Neural cell (in vitro differentiated cells): ENCODE results near the gene TCF4. TPM values are rescaled to one million over a fixed set of nuclear protein-coding genes. Genes with fewer than 3 reads are reported as not detected.

ENCODE experiments used
- H2AFZ ChIP-seq: fragments of 200-600, 300-800 bp; sonication (generic), shearing (Covaris generic); 2 replicates; pipeline ENCODE4 v1.6.0; 2014; ENCODE audit warnings: low read depth, mild to moderate bottlenecking, antibody characterized with exemption, low read length, moderate library complexity
- H3F3A ChIP-seq: fragments of 200-600 bp; shearing (Covaris generic); 2 replicates; pipeline ENCODE4 v1.6.1; 2016; ENCODE audit warnings: mild to moderate bottlenecking, moderate library complexity, mixed read lengths, antibody characterized with exemption, low read length; ENCODE audit not compliant: insufficient read depth, poor library complexity, severe bottlenecking
- H3K27ac ChIP-seq: fragments of 200-600, 300-800 bp; sonication (generic), shearing (Covaris generic); 2 replicates; pipeline ENCODE4 v1.5.1; 2014; ENCODE audit warnings: mild to moderate bottlenecking, low read length, moderate library complexity
- H3K27me3 ChIP-seq: fragments of 300-800, 200-600 bp; sonication (generic), shearing (Covaris generic); 2 replicates; pipeline ENCODE4 v1.6.0; 2014; ENCODE audit warnings: mild to moderate bottlenecking, low read depth, low read length, moderate library complexity; ENCODE audit not compliant: insufficient read depth
- H3K36me3 ChIP-seq: fragments of 300-800, 200-600 bp; sonication (generic), shearing (Covaris generic); 2 replicates; pipeline ENCODE4 v1.5.1; 2014; ENCODE audit warnings: mild to moderate bottlenecking, antibody characterized with exemption, low read length, moderate library complexity; ENCODE audit not compliant: insufficient read depth
- H3K4me2 ChIP-seq: fragments of 300-800, 200-600 bp; sonication (generic), shearing (Covaris generic); 2 replicates; pipeline ENCODE4 v1.6.0; 2014; ENCODE audit warnings: mild to moderate bottlenecking, low read length
- H3K4me3 ChIP-seq: fragments of 300-800, 200-600 bp; sonication (generic), shearing (Covaris generic); 2 replicates; pipeline ENCODE4 v1.5.1; 2014; ENCODE audit warnings: mild to moderate bottlenecking, low read length, moderate library complexity
- H3K79me2 ChIP-seq: fragments of 200-600 bp; shearing (Covaris generic); replicated peaks from 2 replicates; pipeline ENCODE4 v1.6.0; 2014; ENCODE audit warnings: mild to moderate bottlenecking, low read length, moderate library complexity; ENCODE audit not compliant: insufficient read depth
- H3K9ac ChIP-seq: fragments of 300-800, 200-600 bp; sonication (generic), shearing (Covaris generic); 2 replicates; pipeline ENCODE4 v1.6.1; 2016; ENCODE audit warnings: mild to moderate bottlenecking, low read length, mixed read lengths
- H3K9me2 ChIP-seq: fragments of 200-600 bp; shearing (Covaris generic); 2 replicates; pipeline ENCODE4 v1.6.1; 2016; ENCODE audit warnings: mild to moderate bottlenecking, low read length, mixed read lengths; ENCODE audit not compliant: insufficient read depth
- H3K9me3 ChIP-seq: fragments of 200-600, 300-800 bp; sonication (generic), shearing (Covaris generic); 2 replicates; pipeline ENCODE4 v1.6.1; 2016; ENCODE audit warnings: mild to moderate bottlenecking, mixed run types, low read length, moderate library complexity, mixed read lengths
- H4K20me1 ChIP-seq: fragments of 200-600 bp; shearing (Covaris generic); 2 replicates; pipeline ENCODE4 v1.6.1; 2016; ENCODE audit warnings: mild to moderate bottlenecking, mixed run types; ENCODE audit not compliant: insufficient read depth
- EP300 ChIP-seq: fragments of 450-650 bp; conservative IDR thresholded peaks from 2 replicates; pipeline ENCODE4 v1.6.1; 2014; ENCODE audit warnings: antibody characterized with exemption, mild to moderate bottlenecking, moderate library complexity; ENCODE audit not compliant: poor library complexity, severe bottlenecking
- EZH2 ChIP-seq: fragments of 200-600, 300-800 bp; shearing (Covaris generic), sonication (generic); IDR thresholded peaks from 2 replicates; pipeline ENCODE4 v1.6.1; 2014; ENCODE audit warnings: antibody characterized with exemption, low read length, borderline replicate concordance, mild to moderate bottlenecking; ENCODE audit not compliant: insufficient read depth, poor library complexity, severe bottlenecking
- MXI1 ChIP-seq: fragments of 450-650 bp; conservative IDR thresholded peaks from 2 replicates; pipeline ENCODE4 v1.6.1; 2014; ENCODE audit warnings: antibody characterized with exemption, mild to moderate bottlenecking; ENCODE audit not compliant: poor library complexity, severe bottlenecking
- POLR2AphosphoS5 ChIP-seq: IDR thresholded peaks from 2 replicates; pipeline ENCODE4 v1.6.1; 2012
- RAD21 ChIP-seq: fragments of 450-650 bp; conservative IDR thresholded peaks from 2 replicates; pipeline ENCODE4 v1.6.1; 2014; ENCODE audit warnings: antibody characterized with exemption, mild to moderate bottlenecking, moderate library complexity
- SMC3 ChIP-seq: fragments of 450-650 bp; conservative IDR thresholded peaks from 2 replicates; pipeline ENCODE4 v1.6.1; 2014; ENCODE audit warnings: antibody characterized with exemption, mild to moderate bottlenecking, moderate library complexity; ENCODE audit not compliant: poor library complexity
- TAF1 ChIP-seq: IDR thresholded peaks from 2 replicates; pipeline ENCODE4 v1.6.1; 2012; ENCODE audit warnings: low read depth
- polyA plus RNA-seq: library from polyadenylated mRNA; depleted of rRNA; stranded (reverse); fragments of >200 nt; gene quantifications from 2 replicates; pipeline ENCODE4 v1.2.3, GENCODE V29; 2014
- TF ChIP-seq, protein P1 (sequence below): IDR thresholded peaks from 2 replicates; pipeline ENCODE4 v1.6.1; 2012; ENCODE audit warnings: borderline replicate concordance
- TF ChIP-seq, protein P2 (sequence below): fragments of 450-650 bp; IDR thresholded peaks from 2 replicates; pipeline ENCODE4 v1.5.1; 2014; ENCODE audit warnings: antibody characterized with exemption, mild to moderate bottlenecking, moderate library complexity; ENCODE audit not compliant: poor library complexity, severe bottlenecking

The TCF4 gene
- polyA plus RNA-seq, 1 donor from 2014 or later: 7.0 TPM

DNA sequence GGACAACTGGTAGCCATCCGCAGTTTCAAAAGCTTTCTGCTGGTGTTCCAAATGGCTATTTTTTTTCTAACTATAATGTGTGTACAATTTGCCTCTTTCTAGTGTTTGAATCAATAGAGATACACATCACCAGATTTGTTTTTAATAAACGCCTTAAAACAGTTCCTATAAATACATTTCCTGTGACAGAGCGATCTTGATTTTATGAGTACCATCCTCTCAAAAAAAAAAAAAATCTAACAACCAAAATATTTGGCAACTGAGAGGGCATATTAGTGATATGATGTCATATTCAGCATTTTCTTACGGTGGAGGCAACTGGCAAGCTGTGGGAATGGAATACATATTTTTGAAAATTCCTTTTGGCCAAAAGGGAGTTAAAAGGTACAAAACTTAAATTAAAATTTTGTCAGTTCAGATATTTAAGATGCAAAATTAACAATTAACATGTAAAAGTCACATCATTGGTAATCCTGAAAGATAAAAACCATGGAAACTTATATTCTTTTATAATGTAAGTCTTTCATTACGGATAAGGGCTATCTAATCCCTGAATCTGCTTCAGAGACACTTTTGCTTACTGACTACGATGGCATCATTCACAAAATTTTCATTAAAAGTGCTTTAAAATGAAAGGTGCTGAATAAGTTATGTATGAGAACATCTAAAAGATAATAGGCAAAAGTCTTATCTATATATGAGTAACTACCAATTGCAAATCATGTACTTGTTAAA is 268.4 kb downstream of the TCF4 start:
- H4K20me1 ChIP-seq: no peaks in the 10 kb centered on the region
- no peak overlapping the region for H3K27ac ChIP-seq
- no peak overlapping the region for H3K4me2 ChIP-seq
- TF ChIP-seq SMC3: no peak
- TF ChIP-seq MXI1: no peak
- TF ChIP-seq, protein P1, sequence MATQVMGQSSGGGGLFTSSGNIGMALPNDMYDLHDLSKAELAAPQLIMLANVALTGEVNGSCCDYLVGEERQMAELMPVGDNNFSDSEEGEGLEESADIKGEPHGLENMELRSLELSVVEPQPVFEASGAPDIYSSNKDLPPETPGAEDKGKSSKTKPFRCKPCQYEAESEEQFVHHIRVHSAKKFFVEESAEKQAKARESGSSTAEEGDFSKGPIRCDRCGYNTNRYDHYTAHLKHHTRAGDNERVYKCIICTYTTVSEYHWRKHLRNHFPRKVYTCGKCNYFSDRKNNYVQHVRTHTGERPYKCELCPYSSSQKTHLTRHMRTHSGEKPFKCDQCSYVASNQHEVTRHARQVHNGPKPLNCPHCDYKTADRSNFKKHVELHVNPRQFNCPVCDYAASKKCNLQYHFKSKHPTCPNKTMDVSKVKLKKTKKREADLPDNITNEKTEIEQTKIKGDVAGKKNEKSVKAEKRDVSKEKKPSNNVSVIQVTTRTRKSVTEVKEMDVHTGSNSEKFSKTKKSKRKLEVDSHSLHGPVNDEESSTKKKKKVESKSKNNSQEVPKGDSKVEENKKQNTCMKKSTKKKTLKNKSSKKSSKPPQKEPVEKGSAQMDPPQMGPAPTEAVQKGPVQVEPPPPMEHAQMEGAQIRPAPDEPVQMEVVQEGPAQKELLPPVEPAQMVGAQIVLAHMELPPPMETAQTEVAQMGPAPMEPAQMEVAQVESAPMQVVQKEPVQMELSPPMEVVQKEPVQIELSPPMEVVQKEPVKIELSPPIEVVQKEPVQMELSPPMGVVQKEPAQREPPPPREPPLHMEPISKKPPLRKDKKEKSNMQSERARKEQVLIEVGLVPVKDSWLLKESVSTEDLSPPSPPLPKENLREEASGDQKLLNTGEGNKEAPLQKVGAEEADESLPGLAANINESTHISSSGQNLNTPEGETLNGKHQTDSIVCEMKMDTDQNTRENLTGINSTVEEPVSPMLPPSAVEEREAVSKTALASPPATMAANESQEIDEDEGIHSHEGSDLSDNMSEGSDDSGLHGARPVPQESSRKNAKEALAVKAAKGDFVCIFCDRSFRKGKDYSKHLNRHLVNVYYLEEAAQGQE: no peak
- no peak for TF ChIP-seq RAD21
- no peak for TF ChIP-seq TAF1
- TF ChIP-seq POLR2AphosphoS5: no peak
- TF ChIP-seq EP300: no peak
- TF ChIP-seq, protein P2, sequence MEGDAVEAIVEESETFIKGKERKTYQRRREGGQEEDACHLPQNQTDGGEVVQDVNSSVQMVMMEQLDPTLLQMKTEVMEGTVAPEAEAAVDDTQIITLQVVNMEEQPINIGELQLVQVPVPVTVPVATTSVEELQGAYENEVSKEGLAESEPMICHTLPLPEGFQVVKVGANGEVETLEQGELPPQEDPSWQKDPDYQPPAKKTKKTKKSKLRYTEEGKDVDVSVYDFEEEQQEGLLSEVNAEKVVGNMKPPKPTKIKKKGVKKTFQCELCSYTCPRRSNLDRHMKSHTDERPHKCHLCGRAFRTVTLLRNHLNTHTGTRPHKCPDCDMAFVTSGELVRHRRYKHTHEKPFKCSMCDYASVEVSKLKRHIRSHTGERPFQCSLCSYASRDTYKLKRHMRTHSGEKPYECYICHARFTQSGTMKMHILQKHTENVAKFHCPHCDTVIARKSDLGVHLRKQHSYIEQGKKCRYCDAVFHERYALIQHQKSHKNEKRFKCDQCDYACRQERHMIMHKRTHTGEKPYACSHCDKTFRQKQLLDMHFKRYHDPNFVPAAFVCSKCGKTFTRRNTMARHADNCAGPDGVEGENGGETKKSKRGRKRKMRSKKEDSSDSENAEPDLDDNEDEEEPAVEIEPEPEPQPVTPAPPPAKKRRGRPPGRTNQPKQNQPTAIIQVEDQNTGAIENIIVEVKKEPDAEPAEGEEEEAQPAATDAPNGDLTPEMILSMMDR: no peak
- no peak for TF ChIP-seq EZH2
- H3K27me3 ChIP-seq: peaks cover 4% of the 10 kb centered on the region
- H3K9me3 ChIP-seq: no peaks in the 10 kb centered on the region
- no peaks in the 10 kb centered on the region for H3F3A ChIP-seq
- H2AFZ ChIP-seq: no peak overlapping the region
- no peak overlapping the region for H3K9ac ChIP-seq
- H3K36me3 ChIP-seq: no peaks in the 10 kb centered on the region
- no peak overlapping the region for H3K4me3 ChIP-seq
- H3K9me2 ChIP-seq: no peaks in the 10 kb centered on the region
- H3K79me2 ChIP-seq: peaks cover 32% of the 10 kb centered on the region

DNA sequence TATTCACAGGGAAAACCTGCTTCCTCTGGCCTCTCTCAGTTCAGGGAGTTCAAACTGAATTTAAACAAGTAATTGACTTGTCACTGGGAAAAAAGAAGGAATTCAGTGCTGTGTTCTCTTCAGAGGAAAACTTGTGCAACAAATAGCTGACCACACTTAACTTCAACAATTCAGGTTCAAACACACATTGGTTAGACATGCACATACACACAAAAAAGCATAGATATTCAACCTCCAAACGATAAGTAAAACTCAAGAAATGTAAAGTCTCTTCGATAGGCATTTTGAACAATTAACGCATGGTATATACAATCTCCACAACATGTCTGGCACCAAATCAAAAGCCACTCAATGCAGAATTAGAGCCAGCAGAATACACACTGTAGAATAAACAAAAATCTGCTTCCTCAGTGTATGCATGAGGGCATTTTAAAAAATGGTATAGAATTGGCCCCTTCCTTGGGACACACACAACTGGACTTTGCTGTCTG is 269.0 kb downstream of the TCF4 start:
- TF ChIP-seq RAD21: no peak
- TF ChIP-seq, protein P1: no peak
- TF ChIP-seq EP300: no peak
- TF ChIP-seq, protein P2: no peak
- TF ChIP-seq MXI1: no peak
- TF ChIP-seq POLR2AphosphoS5: no peak
- Histone ChIP-seq H3K9me3 (no peaks in the 10 kb centered on the region), H3K9me2 (no peaks in the 10 kb centered on the region), H4K20me1 (no peaks in the 10 kb centered on the region), H2AFZ (no peak overlapping the region), H3K36me3 (no peaks in the 10 kb centered on the region), H3K79me2 (peaks cover 34% of the 10 kb centered on the region), H3K4me2 (no peak overlapping the region), H3K27me3 (peaks cover 4% of the 10 kb centered on the region), H3K4me3 (no peak overlapping the region), H3K9ac (no peak overlapping the region), H3F3A (no peaks in the 10 kb centered on the region), H3K27ac (no peak overlapping the region)
